Measurements from ENCODE around the gene PLCB1.

DNA sequence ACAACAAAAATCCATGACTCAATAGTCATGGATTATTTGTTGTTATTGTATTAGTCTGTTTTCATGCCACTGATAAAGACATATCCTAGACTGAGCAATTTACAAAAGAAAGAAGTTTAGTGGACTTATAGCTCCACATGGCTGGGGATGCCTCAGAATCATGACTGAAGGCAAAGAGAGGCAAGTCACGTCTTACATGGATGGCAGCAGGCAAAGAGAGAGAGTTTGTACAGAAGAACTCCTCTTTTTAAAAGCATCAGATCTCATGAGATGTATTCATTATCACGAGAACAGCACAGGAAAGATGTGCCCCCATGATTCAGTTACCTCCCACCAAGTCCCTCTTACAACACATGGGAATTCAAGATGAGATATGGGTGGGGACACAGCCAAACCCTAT lies 792.5 kb downstream of the PLCB1 start:
- TF ChIP-seq POLR2A (IDR thresholded peaks at IDR 0.05; ENCODE audit: low read length) (no peak), GATA1 (IDR thresholded peaks at IDR 0.05; ENCODE audit: low read depth, low read length) (no peak)
